Memory B cell (primary cell): ENCODE data around the gene COL4A2.

Experiments used
- ATAC-seq: fragments of 150-1000 bp; cut with Tn5 transposase; 2 replicates; pipeline ENCODE4 v1.10.0; 2021; ENCODE audit warnings: low read depth, mild to moderate bottlenecking, moderate library complexity
- DNase-seq, 2 donors: peaks; one replicate each; pipeline ENCODE4 v3.0.0; 2022; ENCODE audit warnings: low spot score in 2 of 2
- H3K27ac Mint-ChIP-seq: one replicate; pipeline ENCODE4 v1.8.0; 2022; ENCODE audit warnings: mild to moderate bottlenecking, moderate library complexity, mixed read lengths
- H3K27me3 Mint-ChIP-seq: one replicate; pipeline ENCODE4 v1.8.0; 2022; ENCODE audit warnings: mixed read lengths
- H3K36me3 Mint-ChIP-seq: one replicate; pipeline ENCODE4 v1.8.0; 2022; ENCODE audit warnings: mild to moderate bottlenecking, mixed read lengths
- H3K4me1 Mint-ChIP-seq: one replicate; pipeline ENCODE4 v1.8.0; 2022; ENCODE audit warnings: mixed read lengths
- H3K4me3 Mint-ChIP-seq: one replicate; pipeline ENCODE4 v1.8.0; 2022; ENCODE audit warnings: mild to moderate bottlenecking, moderate library complexity, mixed read lengths
- H3K9me3 Mint-ChIP-seq: one replicate; pipeline ENCODE4 v1.8.0; 2022; ENCODE audit warnings: mixed read lengths

The COL4A2 gene

DNA sequence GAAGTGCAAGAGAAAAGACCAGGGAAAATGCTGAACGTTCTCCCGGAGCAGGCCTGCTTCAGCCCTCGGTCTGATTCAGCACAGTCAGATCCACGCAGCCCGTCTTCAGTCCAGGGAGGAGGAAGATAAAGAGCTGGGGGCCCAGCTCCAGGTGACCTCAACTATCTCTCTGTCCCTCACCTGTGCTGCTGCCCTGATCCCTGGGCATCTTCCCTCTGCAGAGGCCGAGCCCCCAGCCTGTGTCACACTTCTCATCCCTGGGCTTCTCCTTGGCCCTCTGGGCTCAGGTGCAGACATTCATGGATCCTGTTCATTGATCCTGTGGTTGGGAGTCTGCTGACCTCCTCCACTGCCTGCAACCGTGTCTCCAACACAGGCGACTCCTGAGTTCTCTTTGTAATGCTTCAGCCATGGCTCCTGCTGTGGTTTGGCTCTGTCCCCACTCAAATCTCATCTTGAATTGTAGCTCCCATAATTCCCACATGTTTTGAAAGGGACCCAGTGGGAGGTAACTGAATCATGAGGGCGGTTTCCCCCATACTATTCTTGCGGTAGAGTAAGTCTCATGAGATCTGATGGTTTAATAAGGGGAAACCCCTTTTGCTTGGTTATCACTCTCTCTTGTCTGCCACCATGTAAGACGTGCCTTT lies 27.9 kb downstream of the COL4A2 start:
- ATAC-seq (no peak), DNase-seq (no peak)
- no peak overlapping the region for H3K4me3 Mint-ChIP-seq
- H3K27me3 Mint-ChIP-seq: peaks cover 1% of the 10 kb centered on the region
- H3K27ac Mint-ChIP-seq: no peak overlapping the region
- no peaks in the 10 kb centered on the region for H3K4me1 Mint-ChIP-seq
- H3K9me3 Mint-ChIP-seq: peaks cover 12% of the 10 kb centered on the region
- H3K36me3 Mint-ChIP-seq: no peaks in the 10 kb centered on the region

- Mint-ChIP-seq H3K9me3 (peaks cover 13% of the 10 kb centered on the region), H3K4me3 (no peak overlapping the region), H3K27ac (no peak overlapping the region), H3K36me3 (no peaks in the 10 kb centered on the region), H3K4me1 (peaks cover 5% of the 10 kb centered on the region), H3K27me3 (peaks cover 3% of the 10 kb centered on the region)
- ATAC-seq: no peak
- no peak for DNase-seq
Measured at GRCh38 chr13:110336108-110336507, 29.0 kb downstream of the COL4A2 start.

DNA sequence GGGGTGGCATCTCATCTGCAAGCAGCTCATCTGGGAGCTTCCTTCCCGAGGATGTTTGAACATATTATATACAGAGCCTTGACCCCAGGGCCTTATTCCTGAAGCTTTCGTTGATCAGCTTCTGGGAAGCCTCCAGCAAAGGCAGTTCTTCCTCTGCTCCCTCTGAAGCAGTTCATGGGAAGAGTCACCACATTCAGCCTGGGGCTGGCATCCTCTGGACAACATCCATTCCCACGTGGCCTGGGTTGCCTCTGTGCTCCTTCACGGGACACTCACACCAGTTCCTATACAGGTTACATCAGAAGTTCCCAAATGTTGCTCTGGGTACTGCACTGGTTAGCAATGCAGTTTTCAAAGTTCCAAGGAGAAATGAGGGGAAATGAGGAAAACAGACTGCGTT lies 29.6 kb downstream of the COL4A2 start:
- Mint-ChIP-seq H3K4me3 (no peak overlapping the region), H3K27me3 (peaks cover 3% of the 10 kb centered on the region), H3K9me3 (peaks cover 13% of the 10 kb centered on the region), H3K36me3 (no peaks in the 10 kb centered on the region), H3K4me1 (peaks cover 8% of the 10 kb centered on the region), H3K27ac (no peak overlapping the region)
- no peak for ATAC-seq
- no peak for DNase-seq

- peaks cover 8% of the 10 kb centered on the region for H3K4me1 Mint-ChIP-seq
- peaks cover 13% of the 10 kb centered on the region for H3K9me3 Mint-ChIP-seq
- DNase-seq (no peak), ATAC-seq (no peak)
- H3K27ac Mint-ChIP-seq: no peak overlapping the region
- no peaks in the 10 kb centered on the region for H3K36me3 Mint-ChIP-seq
- no peak overlapping the region for H3K4me3 Mint-ChIP-seq
- H3K27me3 Mint-ChIP-seq: peaks cover 3% of the 10 kb centered on the region
Measured at GRCh38 chr13:110337247-110337646, 30.2 kb downstream of the COL4A2 start.

DNA sequence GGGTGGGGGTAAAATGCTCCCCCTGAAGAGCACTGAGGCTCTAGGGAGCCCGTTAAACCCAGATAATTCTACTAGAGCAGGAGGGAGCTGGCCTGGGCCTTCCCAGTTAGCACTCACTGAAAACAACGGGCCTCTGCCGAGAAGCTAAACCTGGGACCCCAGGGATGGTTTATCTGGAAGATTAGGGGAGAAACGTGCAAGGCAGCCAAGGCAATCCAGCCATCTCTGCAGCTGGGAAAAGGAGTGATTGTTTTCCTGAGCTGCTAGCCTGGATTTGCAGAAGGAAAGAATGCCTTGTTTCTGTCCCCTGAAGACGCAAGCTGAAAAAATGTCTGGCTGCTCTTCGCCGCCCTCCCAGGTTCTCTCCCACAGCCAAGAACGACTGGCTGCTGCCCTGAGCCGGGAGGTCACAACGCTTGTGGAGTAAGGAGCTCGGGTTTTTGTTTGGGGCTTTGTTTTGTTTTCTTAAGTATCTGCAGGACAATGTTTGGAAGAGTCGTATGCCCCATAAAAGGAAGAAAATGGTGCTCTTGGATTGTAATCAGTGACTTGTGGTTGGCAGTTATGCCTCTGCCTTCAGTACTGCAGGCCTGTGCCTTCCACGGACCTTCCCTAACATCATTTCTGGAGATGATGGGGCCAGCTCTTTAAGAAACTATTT lies 31.5 kb downstream of the COL4A2 start:
- H3K27ac Mint-ChIP-seq: no peak overlapping the region
- H3K27me3 Mint-ChIP-seq: peaks cover 3% of the 10 kb centered on the region
- no peak for ATAC-seq
- H3K4me1 Mint-ChIP-seq: peaks cover 8% of the 10 kb centered on the region
- H3K36me3 Mint-ChIP-seq: no peaks in the 10 kb centered on the region
- H3K9me3 Mint-ChIP-seq: peaks cover 13% of the 10 kb centered on the region
- no peak for DNase-seq
- no peak overlapping the region for H3K4me3 Mint-ChIP-seq

- peaks cover 8% of the 10 kb centered on the region for H3K4me1 Mint-ChIP-seq
- DNase-seq (no peak), ATAC-seq (no peak)
- H3K36me3 Mint-ChIP-seq: no peaks in the 10 kb centered on the region
- H3K9me3 Mint-ChIP-seq: peaks cover 13% of the 10 kb centered on the region
- no peak overlapping the region for H3K4me3 Mint-ChIP-seq
- no peak overlapping the region for H3K27ac Mint-ChIP-seq
- peaks cover 3% of the 10 kb centered on the region for H3K27me3 Mint-ChIP-seq
Measured at GRCh38 chr13:110339263-110339662, 32.2 kb downstream of the COL4A2 start.

GRCh38 chr13:110339975-110340550 lies 33.0 kb downstream of the COL4A2 start:
- Mint-ChIP-seq H3K27me3 (peaks cover 3% of the 10 kb centered on the region), H3K4me3 (no peak overlapping the region), H3K9me3 (peaks cover 8% of the 10 kb centered on the region), H3K36me3 (no peaks in the 10 kb centered on the region), H3K4me1 (peaks cover 8% of the 10 kb centered on the region), H3K27ac (no peak overlapping the region)
- no peak for DNase-seq
- ATAC-seq: no peak

DNA sequence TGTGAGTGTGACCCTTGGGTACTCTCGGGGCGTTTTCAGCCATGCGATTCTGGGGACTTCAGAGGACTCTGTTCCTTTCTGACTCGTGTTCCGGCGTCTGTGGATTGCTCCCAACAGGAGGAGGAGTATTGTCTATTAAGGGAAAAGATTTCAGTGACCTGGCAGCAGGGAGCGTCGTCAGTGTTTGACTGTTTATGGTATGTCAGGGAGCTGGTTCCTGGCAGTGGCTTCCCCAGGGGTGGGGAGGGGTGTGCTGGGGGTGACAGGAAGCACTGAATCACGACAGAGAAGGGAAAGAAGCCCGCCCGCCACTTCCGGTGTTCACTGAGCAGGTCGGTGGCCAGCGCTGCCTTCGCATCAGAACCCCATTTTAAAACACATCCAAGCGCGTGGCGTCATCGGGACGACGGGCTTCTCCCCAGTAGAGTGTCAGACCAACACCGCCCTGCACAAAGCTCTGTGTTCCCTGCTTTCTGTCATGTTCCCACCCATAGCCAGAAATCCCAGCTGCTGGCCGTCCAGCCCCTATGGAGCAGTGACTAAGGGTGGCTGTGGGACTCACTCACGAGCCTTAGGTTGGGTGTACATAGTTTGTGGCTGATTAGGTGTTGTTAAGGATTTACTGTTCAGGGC lies 33.8 kb downstream of the COL4A2 start:
- Mint-ChIP-seq H3K9me3 (peaks cover 6% of the 10 kb centered on the region), H3K27ac (peak overlapping the region; percentile 5), H3K4me3 (peak overlapping the region; percentile 65), H3K4me1 (peaks cover 8% of the 10 kb centered on the region), H3K27me3 (peaks cover 4% of the 10 kb centered on the region), H3K36me3 (no peaks in the 10 kb centered on the region)
- ATAC-seq: peak; percentile 42
- DNase-seq: no peak

DNA sequence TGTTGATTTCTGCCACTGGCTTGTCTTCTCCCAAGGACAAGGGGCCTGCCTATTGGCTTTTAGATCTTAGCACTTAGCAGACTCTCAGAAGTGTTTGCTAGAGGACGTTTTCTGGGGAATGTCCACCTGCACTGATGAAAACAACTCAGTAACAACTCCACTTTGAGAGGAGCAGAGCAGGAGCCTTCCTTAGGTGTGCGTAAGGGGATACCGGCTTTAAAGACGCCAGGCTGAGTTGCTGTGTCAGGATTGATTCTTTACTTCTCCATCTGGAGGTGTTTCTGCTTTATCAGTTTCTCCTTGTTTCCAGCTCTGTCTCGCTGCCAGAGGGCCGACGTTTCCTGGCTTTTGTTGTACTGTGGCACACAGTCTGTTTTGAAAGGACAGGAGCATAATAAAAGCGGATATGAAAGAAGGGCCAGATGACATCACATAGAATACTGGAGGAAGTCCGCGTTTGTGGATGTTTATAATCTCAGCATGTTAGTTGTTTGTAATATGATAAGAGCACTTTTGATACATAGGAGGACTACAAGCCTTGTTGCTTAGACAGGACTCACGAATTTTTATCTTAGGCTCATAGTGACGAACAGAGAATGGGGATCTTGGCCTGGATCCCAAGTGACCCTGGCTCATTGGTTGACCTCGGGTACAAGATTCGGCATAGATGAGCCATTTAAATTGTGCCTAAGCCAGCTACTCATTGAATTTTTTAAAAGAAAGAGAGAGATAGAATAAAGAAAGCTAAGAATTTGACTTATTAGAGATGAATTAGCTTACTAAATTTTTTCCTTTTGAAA lies 34.6 kb downstream of the COL4A2 start:
- Mint-ChIP-seq H3K36me3 (no peaks in the 10 kb centered on the region), H3K27ac (peak overlapping the region; percentile 5), H3K9me3 (peaks cover 3% of the 10 kb centered on the region), H3K4me1 (peaks cover 8% of the 10 kb centered on the region), H3K27me3 (peaks cover 4% of the 10 kb centered on the region), H3K4me3 (peak overlapping the region; percentile 65)
- ATAC-seq (peak; percentile 68), DNase-seq (peak in 1 of 2 donors; percentile 10)

DNA sequence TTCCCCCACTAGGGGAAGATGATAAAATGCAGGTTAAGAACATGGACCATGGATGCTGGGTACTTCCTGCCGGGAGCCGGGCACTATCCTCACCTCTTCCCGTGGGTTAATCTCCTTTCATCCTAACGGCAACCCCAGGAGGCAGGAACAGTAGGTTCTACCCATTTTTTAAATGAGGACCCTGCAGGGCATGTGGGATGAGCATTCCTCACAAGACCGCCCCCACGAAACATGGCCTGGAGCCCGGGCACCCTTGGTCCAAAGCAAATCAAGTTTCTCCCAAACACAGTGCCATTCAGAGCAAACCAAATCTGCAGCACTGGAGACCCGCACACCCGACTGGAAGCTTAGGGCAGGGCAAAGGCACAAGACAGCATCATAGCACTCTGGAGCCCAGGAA lies 35.4 kb downstream of the COL4A2 start:
- Mint-ChIP-seq H3K36me3 (no peaks in the 10 kb centered on the region), H3K27me3 (peaks cover 4% of the 10 kb centered on the region), H3K27ac (no peak overlapping the region), H3K4me3 (no peak overlapping the region), H3K9me3 (peaks cover 3% of the 10 kb centered on the region), H3K4me1 (peaks cover 8% of the 10 kb centered on the region)
- DNase-seq (no peak), ATAC-seq (no peak)

DNA sequence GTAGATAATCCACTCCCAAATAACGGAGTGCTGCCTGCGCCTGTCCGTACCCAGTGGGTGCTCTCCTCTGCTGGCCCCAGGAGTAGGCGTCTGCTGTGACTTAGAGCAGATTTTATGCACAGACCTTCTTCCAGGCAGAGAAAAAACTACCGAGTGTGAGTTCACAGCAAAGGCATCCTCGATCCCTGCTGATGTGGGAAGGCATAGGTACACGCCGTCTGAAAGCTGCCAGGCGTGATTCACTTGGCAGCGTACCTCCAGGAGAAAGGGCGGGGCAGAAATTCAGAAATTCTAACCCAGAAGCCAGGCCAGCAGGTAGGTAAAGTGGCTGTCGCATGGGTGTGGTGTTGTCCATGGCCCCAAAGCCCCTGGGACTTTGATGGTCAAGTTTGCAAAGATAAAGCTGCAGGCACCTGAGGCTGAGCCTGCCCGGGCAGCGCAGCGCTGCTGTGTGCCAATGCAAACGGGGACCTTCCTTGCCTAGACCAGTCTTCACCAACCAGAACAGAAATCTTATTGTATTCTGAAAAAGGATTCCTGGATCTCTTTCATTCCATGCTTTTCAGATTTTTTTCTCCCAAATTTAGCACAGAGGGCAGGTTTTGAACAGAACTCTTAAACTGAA lies 36.3 kb downstream of the COL4A2 start:
- Mint-ChIP-seq H3K9me3 (peaks cover 3% of the 10 kb centered on the region), H3K27me3 (peaks cover 3% of the 10 kb centered on the region), H3K27ac (no peak overlapping the region), H3K4me1 (peaks cover 8% of the 10 kb centered on the region), H3K4me3 (no peak overlapping the region), H3K36me3 (no peaks in the 10 kb centered on the region)
- no peak for DNase-seq
- ATAC-seq: no peak

DNA sequence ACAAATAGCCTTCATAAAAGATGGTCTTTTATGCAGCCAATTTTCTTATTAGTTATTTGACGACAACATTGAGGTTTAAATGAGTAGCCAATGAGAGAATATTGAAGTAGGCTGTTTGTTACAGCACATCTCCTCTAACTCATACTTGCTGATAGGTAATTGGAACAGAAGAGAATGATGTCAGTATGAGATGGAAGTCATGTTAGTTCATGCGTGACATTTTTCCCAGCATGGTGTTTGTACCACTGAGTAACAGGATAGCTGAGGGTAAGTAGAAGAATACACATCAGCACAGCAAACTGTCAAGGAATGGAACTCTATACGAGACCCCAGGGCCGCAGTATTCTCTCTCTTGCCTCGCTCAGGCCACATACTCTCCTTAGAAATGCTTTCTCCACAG lies 37.2 kb downstream of the COL4A2 start:
- ATAC-seq (no peak), DNase-seq (no peak)
- Mint-ChIP-seq H3K9me3 (peaks cover 3% of the 10 kb centered on the region), H3K36me3 (no peaks in the 10 kb centered on the region), H3K4me1 (peaks cover 8% of the 10 kb centered on the region), H3K27me3 (peaks cover 3% of the 10 kb centered on the region), H3K4me3 (no peak overlapping the region), H3K27ac (no peak overlapping the region)

DNA sequence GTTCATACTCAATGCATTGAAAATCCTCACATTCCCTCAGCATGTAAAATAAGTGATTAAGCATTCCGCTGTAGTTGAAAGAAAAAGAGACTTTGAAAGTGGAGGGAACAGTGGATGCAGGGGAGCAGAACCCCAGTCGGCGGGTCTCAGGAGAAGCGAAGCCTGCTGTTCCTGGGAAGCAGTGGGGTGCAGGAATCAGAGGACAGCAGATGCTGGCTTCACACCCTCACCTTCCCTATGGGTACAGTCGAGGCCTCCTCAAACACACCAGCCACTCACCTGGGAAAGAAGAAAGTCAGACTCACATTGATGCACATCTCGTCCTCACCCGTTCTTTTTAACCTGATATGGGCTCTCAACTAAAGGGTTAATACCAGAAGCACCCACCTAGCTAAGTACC lies 38.2 kb downstream of the COL4A2 start:
- Mint-ChIP-seq H3K4me1 (peaks cover 8% of the 10 kb centered on the region), H3K27ac (no peak overlapping the region), H3K9me3 (peaks cover 2% of the 10 kb centered on the region), H3K4me3 (no peak overlapping the region), H3K27me3 (peaks cover 1% of the 10 kb centered on the region), H3K36me3 (no peaks in the 10 kb centered on the region)
- ATAC-seq (no peak), DNase-seq (no peak)
